ENCODE data around the gene GPA33.

- TF ChIP-seq CTCF (IDR thresholded peaks at IDR 0.05; ENCODE audit: low read depth, low read length) (no peak), EZH2phosphoT487 (IDR thresholded peaks at IDR 0.05; ENCODE audit: low read depth) (no peak)
Measured at GRCh38 chr1:167120899-167121298, 30.7 kb upstream of the GPA33 start.

All from OCI-LY3 (cell line).